AG20443 (cell line): ENCODE results near the gene CCDC8.
A peak's percentile ranks its signal among the peaks of the same experiment; 100 is the strongest.
"Not testable (repeated sequence)": the region's sequence is repeated elsewhere in the genome, so short reads cannot be mapped to it uniquely, and the experiment has no call there.

Source experiments
- DNase-seq: peaks from one replicate; pipeline ENCODE4 v3.0.0; 2012; ENCODE audit warnings: low spot score, mixed read lengths

The CCDC8 gene

GRCh38 chr19:46413262-46414031 is at the start of gene CCDC8:
Gene CCDC8, minus strand, starts transcription at chr19:46413564. Its CDS starts 754 bp downstream, at chr19:46412810.
- peak; percentile 46 for DNase-seq

GRCh38 chr19:46461537-46461936 is 48.2 kb upstream of the CCDC8 start:
- DNase-seq = no peak

- DNase-seq = no peak
These were observed 47.6 kb upstream of the CCDC8 start for GRCh38 chr19:46460981-46461380.

- no peak for DNase-seq
These were observed 46.7 kb upstream of the CCDC8 start for GRCh38 chr19:46460055-46460454.

- DNase-seq = no peak
These were observed 43.6 kb upstream of the CCDC8 start for GRCh38 chr19:46456930-46457329.

GRCh38 chr19:46454244-46454643 is 40.9 kb upstream of the CCDC8 start:
- no peak for DNase-seq

GRCh38 chr19:46453661-46454060 is 40.3 kb upstream of the CCDC8 start:
- DNase-seq = no peak

GRCh38 chr19:46452186-46452585 is 38.8 kb upstream of the CCDC8 start:
- no peak for DNase-seq

GRCh38 chr19:46451352-46451751 is 38.0 kb upstream of the CCDC8 start:
- DNase-seq = no peak

GRCh38 chr19:46450737-46451136 is 37.4 kb upstream of the CCDC8 start:
- no peak for DNase-seq

- DNase-seq = no peak
These were observed 35.9 kb upstream of the CCDC8 start for GRCh38 chr19:46449228-46449627.

GRCh38 chr19:46448601-46449000 is 35.2 kb upstream of the CCDC8 start:
- no peak for DNase-seq

GRCh38 chr19:46447824-46448223 is 34.5 kb upstream of the CCDC8 start:
- DNase-seq = no peak

GRCh38 chr19:46447006-46447405 is 33.6 kb upstream of the CCDC8 start:
- no peak for DNase-seq

- no peak for DNase-seq
These were observed 32.7 kb upstream of the CCDC8 start for GRCh38 chr19:46446021-46446420.

- DNase-seq = peak; percentile 58
These were observed 29.6 kb upstream of the CCDC8 start for GRCh38 chr19:46442808-46443450.

- no peak for DNase-seq
These were observed 28.5 kb upstream of the CCDC8 start for GRCh38 chr19:46441866-46442265.

- not testable (repeated sequence) for DNase-seq
These were observed 22.3 kb upstream of the CCDC8 start for GRCh38 chr19:46435689-46436088.

GRCh38 chr19:46435009-46435408 is 21.6 kb upstream of the CCDC8 start:
- DNase-seq = no peak

GRCh38 chr19:46433470-46433869 is 20.1 kb upstream of the CCDC8 start:
- not testable (repeated sequence) for DNase-seq

GRCh38 chr19:46431824-46432223 is 18.5 kb upstream of the CCDC8 start:
- no peak for DNase-seq

GRCh38 chr19:46429999-46430398 is 16.6 kb upstream of the CCDC8 start:
- DNase-seq = no peak

GRCh38 chr19:46428239-46429135 is 15.1 kb upstream of the CCDC8 start, which contains the start of gene PNMA8C:
Gene PNMA8C, minus strand, starts transcription at chr19:46428936. Its CDS starts 577 bp downstream, at chr19:46428359.
- DNase-seq = peak; percentile 76
